ENCODE results near the gene PACS2. TPM values are rescaled to one million over a fixed set of nuclear protein-coding genes. Genes with fewer than 3 reads are reported as not detected.

PACS2 gene
- total RNA-seq, 2 donors from 2014 or later, result 80.4 to 125 TPM

DNA sequence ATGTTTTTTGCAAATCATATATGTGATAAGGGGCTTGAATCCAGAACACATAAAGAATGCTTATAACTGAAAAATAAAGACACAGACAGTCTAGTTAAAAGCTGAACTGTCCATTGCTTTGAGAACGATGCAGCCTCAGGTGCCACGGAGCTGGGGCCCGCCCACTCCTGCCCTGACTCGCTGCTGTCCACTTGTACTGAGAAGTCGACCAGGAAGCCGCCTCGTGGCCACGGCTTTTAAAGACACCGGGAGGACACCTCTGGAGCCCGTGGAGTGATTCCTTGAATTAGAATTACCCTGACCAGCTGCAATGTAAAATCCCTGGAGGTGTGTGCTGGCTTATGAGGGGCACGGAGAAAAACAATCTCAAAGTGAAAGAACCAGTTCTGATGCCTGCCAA lies 59.8 kb downstream of the PACS2 start:
- no peaks in the 10 kb centered on the region for H3K27me3 ChIP-seq (replicated peaks; ENCODE audit: insufficient read depth)
- no peaks in the 10 kb centered on the region for H3K4me1 ChIP-seq (ENCODE audit: control insufficient read depth in 1 of 2, low read depth in 2 of 2)
- DNase-seq (ENCODE audit: low spot score) (no peak), ATAC-seq (ENCODE audit: insufficient number of reproducible peaks, low FRiP score, low read depth) (no peak)
- H3K9me3 ChIP-seq, result no peaks in the 10 kb centered on the region
- no peak overlapping the region for H3K4me3 ChIP-seq
- TF ChIP-seq, protein P1, sequence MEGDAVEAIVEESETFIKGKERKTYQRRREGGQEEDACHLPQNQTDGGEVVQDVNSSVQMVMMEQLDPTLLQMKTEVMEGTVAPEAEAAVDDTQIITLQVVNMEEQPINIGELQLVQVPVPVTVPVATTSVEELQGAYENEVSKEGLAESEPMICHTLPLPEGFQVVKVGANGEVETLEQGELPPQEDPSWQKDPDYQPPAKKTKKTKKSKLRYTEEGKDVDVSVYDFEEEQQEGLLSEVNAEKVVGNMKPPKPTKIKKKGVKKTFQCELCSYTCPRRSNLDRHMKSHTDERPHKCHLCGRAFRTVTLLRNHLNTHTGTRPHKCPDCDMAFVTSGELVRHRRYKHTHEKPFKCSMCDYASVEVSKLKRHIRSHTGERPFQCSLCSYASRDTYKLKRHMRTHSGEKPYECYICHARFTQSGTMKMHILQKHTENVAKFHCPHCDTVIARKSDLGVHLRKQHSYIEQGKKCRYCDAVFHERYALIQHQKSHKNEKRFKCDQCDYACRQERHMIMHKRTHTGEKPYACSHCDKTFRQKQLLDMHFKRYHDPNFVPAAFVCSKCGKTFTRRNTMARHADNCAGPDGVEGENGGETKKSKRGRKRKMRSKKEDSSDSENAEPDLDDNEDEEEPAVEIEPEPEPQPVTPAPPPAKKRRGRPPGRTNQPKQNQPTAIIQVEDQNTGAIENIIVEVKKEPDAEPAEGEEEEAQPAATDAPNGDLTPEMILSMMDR (IDR thresholded peaks at IDR 0.05), result no peak
- no peak overlapping the region for H3K27ac ChIP-seq
- no peaks in the 10 kb centered on the region for H3K36me3 ChIP-seq

DNA sequence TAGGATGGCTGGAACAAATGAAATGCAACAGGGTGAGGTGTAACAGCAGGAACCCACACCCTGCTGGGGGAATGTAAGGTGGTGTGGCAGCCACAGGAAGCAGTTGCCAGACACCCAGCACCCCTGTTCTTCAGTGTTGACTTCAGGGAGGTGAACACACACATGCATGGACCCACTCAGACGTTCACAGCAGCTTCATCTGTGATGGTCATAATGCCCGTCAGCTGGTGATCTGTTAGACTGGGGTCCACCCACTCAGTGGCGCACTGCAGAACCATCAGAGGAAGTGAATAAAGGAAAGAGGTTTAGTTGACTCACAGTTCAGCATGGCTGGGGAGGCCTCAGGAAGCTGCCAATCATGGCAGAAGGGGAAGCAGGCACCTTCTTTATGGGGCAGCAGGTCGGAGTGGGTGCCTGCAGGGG lies 61.1 kb downstream of the PACS2 start:
- Histone ChIP-seq H3K36me3 (peaks cover 5% of the 10 kb centered on the region), H3K27ac (no peak overlapping the region), H3K27me3 (replicated peaks; ENCODE audit: insufficient read depth) (no peaks in the 10 kb centered on the region), H3K4me3 (no peak overlapping the region), H3K9me3 (no peaks in the 10 kb centered on the region), H3K4me1 (ENCODE audit: control insufficient read depth in 1 of 2, low read depth in 2 of 2) (no peaks in the 10 kb centered on the region)
- ATAC-seq (ENCODE audit: insufficient number of reproducible peaks, low FRiP score, low read depth) (no peak), DNase-seq (ENCODE audit: low spot score) (no peak)
- TF ChIP-seq, protein P1 (IDR thresholded peaks at IDR 0.05), result no peak

DNA sequence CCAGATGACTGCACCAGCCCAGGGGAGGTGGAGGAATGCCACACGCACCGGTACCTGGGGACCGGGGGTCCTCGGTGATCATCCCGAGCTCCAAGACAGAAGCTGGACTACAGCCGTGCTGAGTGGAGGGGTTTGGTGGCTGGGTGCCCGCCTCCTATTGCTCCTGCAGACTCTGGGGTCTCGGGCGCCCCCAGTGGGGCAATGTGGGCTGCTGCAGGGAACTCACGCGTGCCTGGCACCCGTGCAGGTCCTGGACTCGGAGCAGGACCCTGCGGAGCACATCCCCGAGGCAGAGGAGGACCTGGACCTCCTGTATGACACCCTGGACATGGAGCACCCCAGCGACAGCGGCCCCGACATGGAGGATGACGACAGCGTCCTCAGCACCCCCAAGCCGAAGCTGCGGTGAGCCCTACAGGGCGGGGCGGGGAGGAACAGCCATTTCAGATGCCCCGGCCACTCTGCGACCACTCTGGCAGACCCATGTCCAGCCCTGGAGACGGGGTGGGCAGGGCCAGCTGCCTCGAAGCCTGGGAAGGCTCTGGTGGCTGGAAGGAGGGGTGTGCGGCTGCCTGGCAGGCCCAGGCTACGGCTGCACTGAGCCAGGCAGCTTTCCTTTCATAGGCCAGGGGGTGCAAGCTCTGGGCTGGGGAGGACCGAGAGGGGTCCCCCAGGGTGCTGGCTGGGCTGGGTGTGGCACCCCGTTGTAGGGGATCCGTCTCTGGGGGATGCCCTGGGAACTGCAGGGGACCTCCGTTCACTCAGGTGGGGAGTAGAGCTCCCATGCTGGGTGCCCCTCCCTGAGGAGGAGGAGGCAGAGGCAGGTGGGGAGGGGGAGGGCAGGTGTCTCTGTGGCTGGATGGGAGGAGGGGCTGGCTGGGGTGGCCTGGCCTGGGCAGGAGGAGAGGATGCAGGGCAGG lies 62.2 kb downstream of the PACS2 start:
- no peak overlapping the region for H3K27ac ChIP-seq
- no peak overlapping the region for H3K4me3 ChIP-seq
- H3K4me1 ChIP-seq (ENCODE audit: control insufficient read depth in 1 of 2, low read depth in 2 of 2), result no peaks in the 10 kb centered on the region
- H3K27me3 ChIP-seq (replicated peaks; ENCODE audit: insufficient read depth), result no peaks in the 10 kb centered on the region
- DNase-seq (ENCODE audit: low spot score), result no peak
- no peak for ATAC-seq (ENCODE audit: insufficient number of reproducible peaks, low FRiP score, low read depth)
- TF ChIP-seq, protein P1 (IDR thresholded peaks at IDR 0.05), result no peak
- H3K36me3 ChIP-seq, result peaks cover 11% of the 10 kb centered on the region
- H3K9me3 ChIP-seq, result no peaks in the 10 kb centered on the region

DNA sequence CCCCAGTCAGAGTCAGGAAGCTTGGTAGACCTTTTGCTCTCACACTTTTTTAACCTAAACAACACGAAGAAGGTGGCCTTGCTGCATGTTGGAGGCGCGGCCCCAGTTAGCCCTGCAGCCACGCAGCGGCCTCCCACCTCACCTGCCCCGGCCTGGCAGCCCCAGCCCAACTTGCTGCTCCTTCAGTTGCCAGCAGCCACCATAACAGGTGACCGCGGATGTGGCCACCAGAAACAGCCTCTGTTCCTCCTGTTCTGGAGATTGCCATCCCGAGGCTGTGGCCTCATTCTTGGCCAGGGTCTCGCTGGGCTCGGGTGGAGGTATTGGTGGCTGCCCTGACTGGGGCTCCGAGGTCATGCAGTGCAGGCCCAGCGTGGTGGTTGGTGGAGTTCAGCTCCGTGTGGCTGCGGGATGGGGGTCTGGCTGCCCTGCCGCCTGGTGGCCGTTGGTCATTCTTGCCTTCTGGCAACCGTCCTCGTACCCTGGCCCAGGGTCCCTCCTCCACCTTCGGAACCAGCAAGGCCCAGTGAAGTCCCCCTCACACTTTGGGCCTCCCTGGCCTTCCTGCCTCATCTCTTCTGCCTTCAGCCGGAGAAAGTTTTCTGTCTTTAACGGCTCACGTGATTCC lies 63.1 kb downstream of the PACS2 start:
- Histone ChIP-seq H3K4me1 (ENCODE audit: control insufficient read depth in 1 of 2, low read depth in 2 of 2) (no peaks in the 10 kb centered on the region), H3K27me3 (replicated peaks; ENCODE audit: insufficient read depth) (no peaks in the 10 kb centered on the region), H3K27ac (no peak overlapping the region), H3K9me3 (no peaks in the 10 kb centered on the region), H3K4me3 (no peak overlapping the region), H3K36me3 (peaks cover 19% of the 10 kb centered on the region)
- DNase-seq (ENCODE audit: low spot score) (no peak), ATAC-seq (ENCODE audit: insufficient number of reproducible peaks, low FRiP score, low read depth) (no peak)
- TF ChIP-seq, protein P1 (IDR thresholded peaks at IDR 0.05), result no peak

DNA sequence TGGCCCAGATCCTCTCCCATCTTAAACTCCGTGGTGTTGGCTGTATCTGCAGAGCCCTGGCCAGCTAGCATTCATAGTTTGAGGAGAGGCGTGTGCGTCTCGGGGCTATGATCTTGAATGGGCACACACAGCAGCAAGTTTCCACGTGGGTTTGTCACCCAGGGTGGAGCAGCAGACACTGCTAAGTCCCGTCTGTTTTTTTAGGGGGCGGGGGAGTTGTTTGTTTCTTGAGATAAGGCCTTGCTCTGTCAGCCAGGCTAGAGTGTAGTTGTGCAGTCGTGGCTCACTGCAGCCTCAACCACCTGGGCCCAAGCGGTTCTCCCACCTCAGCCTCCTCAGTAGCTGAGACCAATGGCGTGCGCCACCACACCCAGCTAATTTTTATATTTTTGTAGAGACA lies 63.7 kb downstream of the PACS2 start:
- Histone ChIP-seq H3K4me3 (no peak overlapping the region), H3K27ac (no peak overlapping the region), H3K4me1 (ENCODE audit: control insufficient read depth in 1 of 2, low read depth in 2 of 2) (no peaks in the 10 kb centered on the region), H3K9me3 (no peaks in the 10 kb centered on the region), H3K27me3 (replicated peaks; ENCODE audit: insufficient read depth) (no peaks in the 10 kb centered on the region), H3K36me3 (peaks cover 24% of the 10 kb centered on the region)
- ATAC-seq (ENCODE audit: insufficient number of reproducible peaks, low FRiP score, low read depth) (no peak), DNase-seq (ENCODE audit: low spot score) (no peak)
- TF ChIP-seq, protein P1 (IDR thresholded peaks at IDR 0.05), result no peak

All from thoracic aorta (tissue), 2 donors.